Measurements from ENCODE around the gene METTL6. TPM values are rescaled to one million over a fixed set of nuclear protein-coding genes. Genes with fewer than 3 reads are reported as not detected.

METTL6 gene
- total RNA-seq, 1 experiment from 2014 or later, result 19.3 TPM

GRCh38 chr3:15456321-15456720 lies 29.0 kb upstream of the METTL6 start:
- Histone ChIP-seq H3K9me3 (replicated peaks) (no peaks in the 10 kb centered on the region), H3K4me1 (replicated peaks) (no peaks in the 10 kb centered on the region), H3K36me3 (no peaks in the 10 kb centered on the region), H3K4me3 (no peak overlapping the region), H3K27me3 (replicated peaks) (no peaks in the 10 kb centered on the region), H3K27ac (no peak overlapping the region)
- DNase-seq (ENCODE audit: low read depth in 1 of 2, low spot score in 2 of 2), result no peak

- Histone ChIP-seq H3K36me3 (no peaks in the 10 kb centered on the region), H3K4me3 (no peak overlapping the region), H3K4me1 (replicated peaks) (no peaks in the 10 kb centered on the region), H3K27me3 (replicated peaks) (no peaks in the 10 kb centered on the region), H3K9me3 (replicated peaks) (no peaks in the 10 kb centered on the region), H3K27ac (no peak overlapping the region)
- DNase-seq (ENCODE audit: low read depth in 1 of 2, low spot score in 2 of 2), result no peak
These were observed 28.4 kb upstream of the METTL6 start for GRCh38 chr3:15455756-15456155.

GRCh38 chr3:15454965-15455364 lies 27.6 kb upstream of the METTL6 start:
- H3K4me3 ChIP-seq, result no peak overlapping the region
- no peaks in the 10 kb centered on the region for H3K4me1 ChIP-seq (replicated peaks)
- no peaks in the 10 kb centered on the region for H3K36me3 ChIP-seq
- no peaks in the 10 kb centered on the region for H3K9me3 ChIP-seq (replicated peaks)
- no peaks in the 10 kb centered on the region for H3K27me3 ChIP-seq (replicated peaks)
- no peak for DNase-seq (ENCODE audit: low read depth in 1 of 2, low spot score in 2 of 2)
- H3K27ac ChIP-seq, result no peak overlapping the region

GRCh38 chr3:15453991-15454625 lies 26.8 kb upstream of the METTL6 start:
- Histone ChIP-seq H3K36me3 (no peaks in the 10 kb centered on the region), H3K4me1 (replicated peaks) (no peaks in the 10 kb centered on the region), H3K9me3 (replicated peaks) (no peaks in the 10 kb centered on the region), H3K27me3 (replicated peaks) (no peaks in the 10 kb centered on the region), H3K27ac (no peak overlapping the region), H3K4me3 (no peak overlapping the region)
- DNase-seq (ENCODE audit: low read depth in 1 of 2, low spot score in 2 of 2), result no peak

GRCh38 chr3:15453501-15453900 lies 26.2 kb upstream of the METTL6 start:
- DNase-seq (ENCODE audit: low read depth in 1 of 2, low spot score in 2 of 2), result no peak
- no peaks in the 10 kb centered on the region for H3K36me3 ChIP-seq
- no peaks in the 10 kb centered on the region for H3K9me3 ChIP-seq (replicated peaks)
- no peaks in the 10 kb centered on the region for H3K27me3 ChIP-seq (replicated peaks)
- H3K4me3 ChIP-seq, result no peak overlapping the region
- H3K27ac ChIP-seq, result no peak overlapping the region
- no peaks in the 10 kb centered on the region for H3K4me1 ChIP-seq (replicated peaks)

GRCh38 chr3:15452961-15453360 lies 25.6 kb upstream of the METTL6 start:
- Histone ChIP-seq H3K9me3 (replicated peaks) (no peaks in the 10 kb centered on the region), H3K4me1 (replicated peaks) (no peaks in the 10 kb centered on the region), H3K27me3 (replicated peaks) (no peaks in the 10 kb centered on the region), H3K27ac (no peak overlapping the region), H3K4me3 (no peak overlapping the region), H3K36me3 (no peaks in the 10 kb centered on the region)
- DNase-seq (ENCODE audit: low read depth in 1 of 2, low spot score in 2 of 2), result no peak

- H3K27me3 ChIP-seq (replicated peaks), result no peaks in the 10 kb centered on the region
- no peaks in the 10 kb centered on the region for H3K4me1 ChIP-seq (replicated peaks)
- no peak overlapping the region for H3K4me3 ChIP-seq
- DNase-seq (ENCODE audit: low read depth in 1 of 2, low spot score in 2 of 2), result no peak
- no peaks in the 10 kb centered on the region for H3K9me3 ChIP-seq (replicated peaks)
- no peaks in the 10 kb centered on the region for H3K36me3 ChIP-seq
- H3K27ac ChIP-seq, result no peak overlapping the region
These were observed 24.8 kb upstream of the METTL6 start for GRCh38 chr3:15452156-15452555.

- H3K27me3 ChIP-seq (replicated peaks), result no peaks in the 10 kb centered on the region
- H3K4me3 ChIP-seq, result no peak overlapping the region
- DNase-seq (ENCODE audit: low read depth in 1 of 2, low spot score in 2 of 2), result no peak
- no peaks in the 10 kb centered on the region for H3K36me3 ChIP-seq
- no peaks in the 10 kb centered on the region for H3K4me1 ChIP-seq (replicated peaks)
- H3K9me3 ChIP-seq (replicated peaks), result no peaks in the 10 kb centered on the region
- H3K27ac ChIP-seq, result no peak overlapping the region
These were observed 24.1 kb upstream of the METTL6 start for GRCh38 chr3:15451216-15452113.

- Histone ChIP-seq H3K27ac (no peak overlapping the region), H3K36me3 (no peaks in the 10 kb centered on the region), H3K4me1 (replicated peaks) (no peaks in the 10 kb centered on the region), H3K4me3 (no peak overlapping the region), H3K9me3 (replicated peaks) (no peaks in the 10 kb centered on the region), H3K27me3 (replicated peaks) (no peaks in the 10 kb centered on the region)
- no peak for DNase-seq (ENCODE audit: low read depth in 1 of 2, low spot score in 2 of 2)
These were observed 23.3 kb upstream of the METTL6 start for GRCh38 chr3:15450438-15451215.

- H3K27me3 ChIP-seq (replicated peaks), result no peaks in the 10 kb centered on the region
- H3K27ac ChIP-seq, result no peak overlapping the region
- no peaks in the 10 kb centered on the region for H3K9me3 ChIP-seq (replicated peaks)
- H3K4me1 ChIP-seq (replicated peaks), result no peaks in the 10 kb centered on the region
- H3K4me3 ChIP-seq, result no peak overlapping the region
- H3K36me3 ChIP-seq, result no peaks in the 10 kb centered on the region
- no peak for DNase-seq (ENCODE audit: low read depth in 1 of 2, low spot score in 2 of 2)
These were observed 22.3 kb upstream of the METTL6 start for GRCh38 chr3:15449489-15450224.

- H3K4me1 ChIP-seq (replicated peaks), result no peaks in the 10 kb centered on the region
- no peak overlapping the region for H3K4me3 ChIP-seq
- no peak overlapping the region for H3K27ac ChIP-seq
- no peaks in the 10 kb centered on the region for H3K27me3 ChIP-seq (replicated peaks)
- peaks cover 27% of the 10 kb centered on the region for H3K36me3 ChIP-seq
- H3K9me3 ChIP-seq (replicated peaks), result no peaks in the 10 kb centered on the region
- no peak for DNase-seq (ENCODE audit: low read depth in 1 of 2, low spot score in 2 of 2)
These were observed 16.6 kb upstream of the METTL6 start for GRCh38 chr3:15443826-15444524.

GRCh38 chr3:15440891-15441290 lies 13.5 kb upstream of the METTL6 start:
- Histone ChIP-seq H3K27me3 (replicated peaks) (no peaks in the 10 kb centered on the region), H3K27ac (no peak overlapping the region), H3K4me1 (replicated peaks) (no peaks in the 10 kb centered on the region), H3K4me3 (no peak overlapping the region), H3K9me3 (replicated peaks) (no peaks in the 10 kb centered on the region), H3K36me3 (peaks cover 50% of the 10 kb centered on the region)
- DNase-seq (ENCODE audit: low read depth in 1 of 2, low spot score in 2 of 2), result no peak

GRCh38 chr3:15439476-15439875 lies 12.1 kb upstream of the METTL6 start:
- no peak overlapping the region for H3K27ac ChIP-seq
- no peaks in the 10 kb centered on the region for H3K9me3 ChIP-seq (replicated peaks)
- peaks cover 64% of the 10 kb centered on the region for H3K36me3 ChIP-seq
- H3K27me3 ChIP-seq (replicated peaks), result no peaks in the 10 kb centered on the region
- no peak overlapping the region for H3K4me3 ChIP-seq
- DNase-seq (ENCODE audit: low read depth in 1 of 2, low spot score in 2 of 2), result no peak
- no peaks in the 10 kb centered on the region for H3K4me1 ChIP-seq (replicated peaks)
